Mucosa of rectum (tissue), 2 donors: ENCODE measurements around the gene NTNG1.

Source experiments
- H3K27ac ChIP-seq, 2 donors: one replicate each; pipeline ENCODE4 v1.7.0; 2013; ENCODE audit warnings: inconsistent platforms in 2 of 2, low read depth in 2 of 2, low read length in 2 of 2
- H3K27me3 ChIP-seq, 2 donors: one replicate each; pipeline ENCODE4 v1.7.0; 2013; ENCODE audit warnings: low read length in 2 of 2; ENCODE audit not compliant: control insufficient read depth in 2 of 2, insufficient read depth in 2 of 2
- H3K36me3 ChIP-seq, 2 donors: one replicate each; pipeline ENCODE4 v1.7.0; 2013; ENCODE audit warnings: low read length in 2 of 2; ENCODE audit not compliant: control insufficient read depth in 2 of 2, insufficient read depth in 2 of 2
- H3K4me1 ChIP-seq, 2 donors: one replicate each; pipeline ENCODE4 v1.7.0; 2013; ENCODE audit warnings: low read length in 2 of 2, mild to moderate bottlenecking in 1 of 2; ENCODE audit not compliant: control insufficient read depth in 2 of 2, insufficient read depth in 2 of 2
- H3K4me3 ChIP-seq, 2 donors: one replicate each; pipeline ENCODE4 v1.7.0; 2013; ENCODE audit warnings: low read length in 2 of 2
- H3K9ac ChIP-seq, 2 donors: one replicate each; pipeline ENCODE4 v1.7.0; 2013; ENCODE audit warnings: low read length in 2 of 2, low read depth in 1 of 2, mild to moderate bottlenecking in 1 of 2
- H3K9me3 ChIP-seq, 2 donors: one replicate each; pipeline ENCODE4 v1.7.0; 2013; ENCODE audit warnings: low read length in 2 of 2; ENCODE audit not compliant: control insufficient read depth in 2 of 2
- donor health status: healthy.
- donor health status: Normal muscosa, but diverticular disease.

NTNG1 gene

DNA sequence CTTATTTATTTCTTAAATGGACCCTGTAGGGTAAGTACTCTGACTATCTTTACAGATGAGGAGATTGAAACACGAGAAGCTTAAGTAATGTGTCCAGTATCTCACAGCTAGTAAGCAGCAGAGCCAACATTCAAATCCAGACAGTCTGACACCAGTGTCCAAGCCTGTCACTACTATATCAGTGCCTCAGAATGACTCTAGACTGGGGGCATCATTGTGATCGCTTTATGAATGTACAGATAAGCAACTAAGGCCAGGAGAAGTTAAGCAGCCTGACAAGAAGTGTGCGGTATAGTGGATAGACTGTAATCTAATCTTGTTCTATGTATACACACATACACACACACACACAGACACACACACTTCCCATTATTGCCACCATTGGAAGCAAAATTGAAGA lies 158.7 kb downstream of the NTNG1 start:
- Histone ChIP-seq H3K27ac (no peak overlapping the region), H3K9ac (no peak overlapping the region), H3K27me3 (no peaks in the 10 kb centered on the region), H3K9me3 (no peaks in the 10 kb centered on the region), H3K4me3 (no peak overlapping the region), H3K4me1 (no peaks in the 10 kb centered on the region), H3K36me3 (no peaks in the 10 kb centered on the region)

DNA sequence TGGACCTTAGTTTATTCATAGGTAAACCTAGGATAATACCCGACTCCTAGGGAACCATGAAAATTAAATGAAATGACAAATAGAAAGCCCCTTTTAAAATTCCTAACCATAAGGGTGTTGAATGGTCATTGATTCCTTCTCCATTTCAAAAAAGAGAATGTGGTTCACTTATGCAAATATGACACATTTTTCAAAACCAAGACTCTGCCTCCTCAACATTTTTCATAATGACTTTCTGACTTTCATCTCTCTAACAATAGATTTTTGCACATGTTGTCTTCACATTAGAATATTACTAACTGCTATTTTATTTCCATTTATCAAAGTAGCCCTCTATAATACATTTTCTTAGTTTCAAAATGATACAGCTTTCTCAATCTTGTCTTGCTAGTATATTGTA lies 169.1 kb downstream of the NTNG1 start:
- H3K27me3 ChIP-seq = no peaks in the 10 kb centered on the region
- H3K36me3 ChIP-seq = no peaks in the 10 kb centered on the region
- H3K27ac ChIP-seq = no peak overlapping the region
- H3K9me3 ChIP-seq = no peaks in the 10 kb centered on the region
- no peak overlapping the region for H3K9ac ChIP-seq
- H3K4me1 ChIP-seq = no peaks in the 10 kb centered on the region
- H3K4me3 ChIP-seq = no peak overlapping the region

DNA sequence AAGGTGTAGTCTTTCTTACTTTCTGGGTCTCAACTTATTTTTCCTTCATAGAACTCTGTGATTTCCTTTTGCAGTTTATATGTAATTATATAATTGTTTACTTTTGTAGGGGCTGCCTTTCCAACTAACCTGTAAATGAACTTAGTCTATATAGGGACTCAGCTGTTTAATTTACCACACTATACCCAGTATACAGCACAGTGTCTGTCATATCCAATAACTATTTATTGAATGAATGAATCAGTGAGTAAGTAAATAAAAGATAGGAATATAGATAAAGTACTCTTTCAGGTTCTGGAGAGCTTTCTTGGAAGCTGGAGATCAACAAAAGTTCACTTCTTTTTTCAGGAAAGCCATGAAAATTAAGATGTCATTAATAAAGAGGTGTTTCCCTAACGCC lies 174.8 kb downstream of the NTNG1 start:
- no peak overlapping the region for H3K4me3 ChIP-seq
- no peaks in the 10 kb centered on the region for H3K27me3 ChIP-seq
- no peaks in the 10 kb centered on the region for H3K4me1 ChIP-seq
- no peaks in the 10 kb centered on the region for H3K9me3 ChIP-seq
- no peak overlapping the region for H3K9ac ChIP-seq
- no peaks in the 10 kb centered on the region for H3K36me3 ChIP-seq
- H3K27ac ChIP-seq = no peak overlapping the region

DNA sequence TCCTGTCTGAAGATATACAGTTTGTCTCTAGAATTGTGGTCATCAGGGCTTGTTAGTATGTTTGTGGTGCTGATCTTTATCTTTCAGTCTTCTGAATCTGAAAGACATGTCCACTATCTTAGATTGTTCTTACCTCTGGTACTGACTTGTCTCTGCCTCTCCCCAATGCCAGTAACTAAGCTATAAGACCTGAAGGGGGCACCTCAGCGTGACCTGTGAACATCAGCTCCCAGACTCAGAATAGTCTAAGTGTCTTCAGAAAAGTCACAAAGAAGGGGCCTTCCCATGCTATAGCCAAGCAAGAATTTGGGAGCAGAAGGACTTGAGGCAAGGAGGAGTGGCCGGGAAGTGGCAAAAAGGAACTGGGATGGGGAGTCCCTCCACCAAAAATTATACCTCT lies 178.1 kb downstream of the NTNG1 start:
- Histone ChIP-seq H3K27ac (no peak overlapping the region), H3K27me3 (no peaks in the 10 kb centered on the region), H3K9ac (no peak overlapping the region), H3K36me3 (no peaks in the 10 kb centered on the region), H3K4me1 (no peaks in the 10 kb centered on the region), H3K4me3 (no peak overlapping the region), H3K9me3 (no peaks in the 10 kb centered on the region)

DNA sequence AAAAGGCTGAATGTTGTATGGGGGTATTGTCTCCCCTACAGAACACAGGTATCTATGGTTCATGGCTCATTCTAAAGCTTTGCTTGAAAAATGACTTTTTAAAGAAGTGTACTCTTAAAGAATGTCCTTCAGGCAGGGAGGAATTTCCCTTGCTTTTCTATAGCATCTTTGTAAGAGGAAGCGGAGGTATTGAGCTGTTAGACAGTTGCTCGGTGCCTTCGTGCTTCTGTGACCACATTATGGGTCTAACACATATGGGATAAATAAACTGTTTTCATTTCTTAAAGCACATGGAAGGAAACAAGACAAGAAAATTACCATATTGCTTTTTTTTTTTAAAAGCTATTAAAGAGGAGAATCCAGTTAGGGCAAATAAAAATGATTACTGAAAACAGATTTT lies 182.9 kb downstream of the NTNG1 start:
- no peak overlapping the region for H3K27ac ChIP-seq
- H3K4me1 ChIP-seq = no peaks in the 10 kb centered on the region
- H3K4me3 ChIP-seq = no peak overlapping the region
- H3K27me3 ChIP-seq = no peaks in the 10 kb centered on the region
- H3K9ac ChIP-seq = no peak overlapping the region
- no peaks in the 10 kb centered on the region for H3K36me3 ChIP-seq
- H3K9me3 ChIP-seq = no peaks in the 10 kb centered on the region

DNA sequence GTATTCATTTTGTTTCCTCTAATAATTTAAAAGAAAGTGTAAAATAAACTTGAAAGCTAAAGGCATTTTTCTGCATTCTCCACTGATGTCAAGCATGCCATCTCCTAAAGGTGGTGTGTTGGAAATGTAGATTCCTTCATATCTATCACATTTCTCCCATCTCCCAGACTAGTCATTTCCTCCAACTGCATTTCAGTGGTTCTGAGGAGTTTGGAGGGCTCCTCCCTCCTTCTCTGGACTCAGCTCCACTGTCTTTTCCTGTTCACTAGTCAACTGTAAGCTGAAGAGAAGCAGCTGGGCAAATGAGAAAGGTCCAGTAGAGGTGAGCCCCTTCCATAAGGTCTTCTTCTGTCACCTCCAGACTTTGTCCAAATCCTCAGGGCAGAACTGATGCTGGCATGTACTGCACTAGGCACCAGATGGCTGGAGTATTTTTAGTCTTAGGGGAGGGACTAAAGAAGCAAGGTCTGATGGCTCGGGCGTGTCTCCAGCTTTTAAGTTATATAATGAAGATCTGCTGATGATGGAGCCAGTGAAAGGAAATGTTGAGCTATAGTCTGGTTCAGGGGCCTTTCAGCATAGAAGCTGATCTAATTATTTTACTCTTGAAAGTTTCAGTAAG lies 186.1 kb downstream of the NTNG1 start:
- H3K27me3 ChIP-seq = no peaks in the 10 kb centered on the region
- no peaks in the 10 kb centered on the region for H3K9me3 ChIP-seq
- no peak overlapping the region for H3K4me3 ChIP-seq
- no peaks in the 10 kb centered on the region for H3K4me1 ChIP-seq
- H3K27ac ChIP-seq = no peak overlapping the region
- no peak overlapping the region for H3K9ac ChIP-seq
- no peaks in the 10 kb centered on the region for H3K36me3 ChIP-seq

DNA sequence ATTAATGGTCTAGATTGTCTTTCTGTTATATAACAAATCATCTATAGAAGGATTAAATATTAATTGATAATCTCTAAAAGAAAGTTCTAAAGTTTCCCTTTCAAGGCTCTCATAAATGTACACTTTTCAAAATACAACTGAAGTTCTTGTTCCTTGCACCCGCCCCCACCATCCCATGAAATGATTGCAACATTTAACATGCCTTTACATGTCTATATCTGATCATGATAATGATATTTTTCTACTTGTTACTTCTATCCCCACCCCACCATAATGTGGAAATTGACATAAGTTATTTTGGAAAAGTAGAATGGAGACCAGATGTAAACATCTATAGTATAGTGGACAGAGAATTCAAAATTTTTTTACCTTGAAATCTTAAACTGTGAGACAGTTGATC lies 186.6 kb downstream of the NTNG1 start:
- Histone ChIP-seq H3K9me3 (no peaks in the 10 kb centered on the region), H3K9ac (no peak overlapping the region), H3K36me3 (no peaks in the 10 kb centered on the region), H3K4me3 (no peak overlapping the region), H3K27ac (no peak overlapping the region), H3K4me1 (no peaks in the 10 kb centered on the region), H3K27me3 (no peaks in the 10 kb centered on the region)

DNA sequence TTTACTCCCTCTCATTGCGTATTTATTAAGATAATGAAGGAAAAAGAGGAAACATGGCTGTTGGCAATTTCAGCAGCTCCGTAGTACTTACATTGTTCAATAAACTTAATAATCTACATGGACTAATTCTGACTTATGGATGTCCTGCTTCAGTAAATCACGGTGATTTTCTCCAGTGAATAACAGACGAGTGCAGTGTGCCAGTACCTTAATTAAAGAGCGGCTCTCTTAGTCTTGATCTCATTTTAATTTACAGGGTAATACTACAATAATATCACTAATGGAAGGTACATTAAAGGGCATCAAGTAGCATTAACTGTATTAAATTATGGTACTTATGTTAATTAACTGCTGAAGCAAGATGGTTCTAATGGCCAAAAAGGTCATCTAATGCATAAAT lies 187.2 kb downstream of the NTNG1 start:
- no peak overlapping the region for H3K27ac ChIP-seq

DNA sequence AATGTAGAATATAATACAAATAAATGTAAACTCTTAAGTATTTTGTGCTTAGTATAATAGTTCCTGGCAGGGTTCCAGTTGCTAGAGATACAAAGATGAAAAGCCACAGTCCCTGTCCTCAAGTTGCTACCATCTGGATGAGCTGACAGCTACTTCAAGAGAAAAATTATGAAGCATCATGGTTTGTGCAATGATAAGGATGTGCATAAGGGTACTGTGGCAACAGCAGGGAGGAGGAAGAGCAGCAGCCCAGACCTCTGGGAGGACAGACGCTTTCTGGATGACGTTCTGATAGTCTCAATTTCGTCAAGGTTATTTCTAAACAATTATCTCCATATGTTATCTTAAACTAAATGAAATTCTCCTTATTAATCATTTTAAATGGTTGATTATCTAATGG lies 198.9 kb downstream of the NTNG1 start:
- H3K4me3 ChIP-seq = no peak overlapping the region
- H3K36me3 ChIP-seq = no peaks in the 10 kb centered on the region
- no peaks in the 10 kb centered on the region for H3K4me1 ChIP-seq
- no peak overlapping the region for H3K9ac ChIP-seq
- no peaks in the 10 kb centered on the region for H3K27me3 ChIP-seq
- no peak overlapping the region for H3K27ac ChIP-seq
- no peaks in the 10 kb centered on the region for H3K9me3 ChIP-seq

More for the DNA sequence above, 187.2 kb downstream of the NTNG1 start:
- no peaks in the 10 kb centered on the region for H3K4me1 ChIP-seq
- no peak overlapping the region for H3K4me3 ChIP-seq
- no peaks in the 10 kb centered on the region for H3K27me3 ChIP-seq
- H3K36me3 ChIP-seq = no peaks in the 10 kb centered on the region
- no peaks in the 10 kb centered on the region for H3K9me3 ChIP-seq
- H3K9ac ChIP-seq = no peak overlapping the region

DNA sequence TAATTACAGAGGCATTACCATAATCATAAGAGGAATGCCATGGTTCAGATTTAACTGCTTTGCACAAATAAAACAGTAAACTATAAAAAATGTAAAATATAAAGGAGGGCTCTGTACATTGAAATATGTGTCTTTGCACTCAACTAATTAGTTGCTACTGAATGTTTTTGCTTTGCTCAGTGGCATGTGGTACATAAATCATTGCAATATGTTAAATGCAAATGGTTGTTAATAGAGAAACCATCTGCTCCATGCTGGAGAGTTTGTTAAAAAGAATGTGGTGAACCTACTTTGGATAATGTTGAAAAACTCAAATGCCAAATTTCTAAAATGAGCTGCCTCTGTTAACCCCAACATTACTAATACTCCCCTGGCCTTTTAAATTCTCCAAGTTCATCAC lies 201.5 kb downstream of the NTNG1 start:
- H3K4me3 ChIP-seq = no peak overlapping the region
- no peaks in the 10 kb centered on the region for H3K9me3 ChIP-seq
- H3K27me3 ChIP-seq = no peaks in the 10 kb centered on the region
- H3K4me1 ChIP-seq = no peaks in the 10 kb centered on the region
- no peak overlapping the region for H3K9ac ChIP-seq
- H3K36me3 ChIP-seq = no peaks in the 10 kb centered on the region
- no peak overlapping the region for H3K27ac ChIP-seq

DNA sequence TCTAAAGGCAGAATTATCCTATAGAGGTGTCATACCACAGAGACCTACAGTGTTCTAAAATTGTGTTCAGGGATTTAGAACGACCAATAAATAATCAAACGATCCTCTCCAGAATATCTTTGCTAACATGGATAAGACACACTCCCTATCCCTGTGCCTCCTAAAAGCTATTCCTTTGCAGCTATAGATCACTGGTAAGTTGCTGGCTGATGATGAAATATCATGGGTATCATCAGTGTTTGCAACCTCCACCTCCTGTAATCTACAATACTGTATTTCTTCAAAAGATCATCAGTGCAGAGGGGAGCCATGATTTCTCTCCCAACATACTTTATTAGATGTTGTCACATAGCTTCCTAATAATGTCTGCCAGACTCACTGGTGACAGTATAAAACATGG lies 201.9 kb downstream of the NTNG1 start:
- Histone ChIP-seq H3K4me3 (no peak overlapping the region), H3K9me3 (no peaks in the 10 kb centered on the region), H3K27ac (no peak overlapping the region), H3K27me3 (no peaks in the 10 kb centered on the region), H3K9ac (no peak overlapping the region), H3K4me1 (no peaks in the 10 kb centered on the region), H3K36me3 (no peaks in the 10 kb centered on the region)
